ENCODE results near the gene MTUS2. TPM values are rescaled to one million over a fixed set of nuclear protein-coding genes. Genes with fewer than 3 reads are reported as not detected.

The MTUS2 gene
- total and polyA plus RNA-seq, 9 of the 15 experiments (the other 6 are each of a cell fraction or from before 2014, with no cell fraction given), result 0.01 to 0.28 (median 0.06) TPM; not detected in 1

- no peak for TF ChIP-seq TFE3 (CRISPR knock-in tag; IDR thresholded peaks at IDR 0.05)
- TF ChIP-seq ETS1 (conservative IDR thresholded peaks at IDR 0.05; ENCODE audit: control insufficient read depth, low read depth, low read length), result no peak
- no peak for TF ChIP-seq HNRNPLL (IDR thresholded peaks at IDR 0.05; ENCODE audit: low read depth, low read length, poor library complexity, severe bottlenecking)
- TF ChIP-seq FOXK2 (conservative IDR thresholded peaks at IDR 0.05 in 1 of 2, IDR thresholded peaks at IDR 0.05 in 1 of 2; ENCODE audit: low read depth in 2 of 2), result no peak
- no peak for TF ChIP-seq MECOM (CRISPR knock-in tag; IDR thresholded peaks at IDR 0.05)
- TF ChIP-seq IRF9 (tag; IDR thresholded peaks at IDR 0.05), result no peak
- no peak for TF ChIP-seq STAT5A (IDR thresholded peaks at IDR 0.05; ENCODE audit: borderline replicate concordance, low read length)
- no peak for TF ChIP-seq ESRRB (CRISPR knock-in tag; IDR thresholded peaks at IDR 0.05; ENCODE audit: borderline replicate concordance)
- no peak for TF ChIP-seq ZNF316 (IDR thresholded peaks at IDR 0.05)
- TF ChIP-seq ADNP (tag; IDR thresholded peaks at IDR 0.05), result no peak
Observed at GRCh38 chr13:29022968-29023367, 202.8 kb downstream of the MTUS2 start (continued).

All from K562 (cell line).